GM19328 (cell line): ENCODE data around the gene RBPJ.

Experiments used
- ATAC-seq: cut with Tn5 transposase; IDR thresholded peaks from one replicate; pipeline ENCODE4 v1.9.1; 2021; ENCODE audit warnings: mild to moderate bottlenecking, moderate library complexity; ENCODE audit not compliant: unreplicated experiment

The RBPJ gene

DNA sequence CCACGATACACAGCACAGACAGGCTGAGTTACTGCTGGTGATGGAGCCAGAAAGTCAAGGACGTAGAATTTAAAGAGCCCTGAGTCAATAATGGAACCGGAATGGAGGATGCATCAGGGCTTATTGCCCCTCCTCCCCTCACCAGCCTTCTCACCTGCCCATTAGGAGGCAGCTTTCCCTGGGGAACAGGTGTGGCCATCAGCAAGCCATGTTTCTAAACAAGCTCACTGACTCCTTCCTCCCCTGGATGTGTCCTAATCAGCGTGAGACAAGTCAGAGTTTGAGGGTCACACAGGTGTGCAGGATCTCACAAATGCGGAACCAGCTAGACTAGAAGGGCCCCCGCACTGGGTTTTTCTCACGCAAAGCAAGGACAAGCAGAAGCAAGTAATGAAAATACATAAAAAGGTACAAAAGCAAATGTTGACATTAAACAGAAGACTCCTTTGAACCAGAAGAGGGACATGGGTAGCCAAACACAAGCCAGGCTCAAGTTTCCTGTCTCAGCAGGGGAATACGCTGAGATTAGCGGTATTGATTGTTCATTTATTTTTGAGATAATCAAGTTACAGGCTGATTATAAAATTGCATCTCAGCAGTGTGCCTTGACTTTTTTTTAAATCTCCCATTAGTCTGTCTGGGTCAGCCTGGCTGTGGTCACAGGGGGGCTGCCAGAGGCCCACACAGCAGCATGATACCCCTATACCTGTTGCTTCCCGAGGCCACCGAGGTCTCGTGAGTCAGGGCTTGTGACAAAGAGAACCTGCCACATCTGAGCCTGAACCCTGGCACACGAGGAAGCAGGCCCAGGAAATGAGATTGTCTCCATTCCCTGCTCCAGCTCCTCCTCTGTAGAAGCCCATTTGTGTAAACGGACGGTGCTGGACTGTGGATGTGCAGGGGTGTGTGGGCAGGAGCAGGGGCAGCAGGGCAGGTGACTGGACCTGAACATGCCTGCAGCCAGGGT, 132.0 kb downstream of the RBPJ start:
- ATAC-seq: no peak

DNA sequence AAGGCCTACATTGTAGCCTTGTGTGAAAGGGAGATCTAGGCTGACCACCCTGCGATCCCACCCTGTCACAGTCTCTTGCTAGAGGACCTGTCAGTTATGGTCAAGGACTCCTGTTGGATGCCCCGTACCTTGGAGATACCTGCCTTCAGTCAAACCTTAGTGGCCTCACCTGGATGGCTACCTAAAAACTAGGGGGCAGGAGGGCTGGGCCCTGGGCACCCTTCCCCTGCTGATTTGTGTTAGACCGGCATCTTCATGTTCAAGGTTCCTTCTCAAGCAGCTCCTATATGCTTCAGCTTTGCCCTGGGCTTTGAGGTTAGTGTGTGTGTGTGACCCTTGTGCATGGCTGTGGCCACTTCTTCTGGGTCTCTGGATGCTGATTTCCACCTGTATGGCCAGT, 134.1 kb downstream of the RBPJ start:
- no peak for ATAC-seq

DNA sequence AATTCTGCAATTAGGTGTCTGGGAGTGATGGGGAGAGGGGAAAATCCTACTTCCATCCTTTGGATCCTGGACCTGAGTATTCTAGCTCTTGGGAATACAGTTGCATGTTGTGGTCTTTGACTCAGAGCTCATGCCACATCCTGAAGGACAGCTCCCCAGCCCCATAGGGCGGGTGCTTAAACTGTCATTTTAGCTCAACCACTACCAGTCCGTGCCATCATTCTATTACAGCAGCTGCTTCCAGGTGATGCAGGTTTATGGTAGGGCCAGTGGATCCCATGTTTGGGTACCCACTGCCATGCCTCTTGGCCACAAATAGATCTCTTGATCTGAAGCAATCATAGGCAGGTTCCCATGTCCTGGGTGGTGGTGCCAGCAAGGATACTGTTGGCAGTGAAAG, 134.8 kb downstream of the RBPJ start:
- ATAC-seq: no peak

DNA sequence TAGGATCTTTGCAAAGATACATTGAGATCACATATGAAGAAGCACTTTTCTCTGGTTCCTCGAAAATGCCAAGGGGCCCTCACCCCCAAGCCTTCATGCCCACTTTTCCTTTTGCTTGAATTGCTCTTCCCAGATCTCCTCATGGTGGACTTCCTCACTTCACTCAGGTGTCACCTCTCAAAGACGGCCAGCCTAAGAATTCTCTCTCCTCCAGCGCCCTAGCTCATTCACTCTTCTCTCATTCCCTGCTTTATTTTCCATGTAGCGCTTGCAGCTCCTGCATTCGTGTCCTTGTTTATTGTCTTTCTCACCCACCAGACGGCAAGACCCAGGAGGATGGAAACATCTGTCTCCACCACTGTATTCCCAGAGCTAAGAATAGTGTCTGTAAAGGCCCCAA, 136.6 kb downstream of the RBPJ start:
- no peak for ATAC-seq

DNA sequence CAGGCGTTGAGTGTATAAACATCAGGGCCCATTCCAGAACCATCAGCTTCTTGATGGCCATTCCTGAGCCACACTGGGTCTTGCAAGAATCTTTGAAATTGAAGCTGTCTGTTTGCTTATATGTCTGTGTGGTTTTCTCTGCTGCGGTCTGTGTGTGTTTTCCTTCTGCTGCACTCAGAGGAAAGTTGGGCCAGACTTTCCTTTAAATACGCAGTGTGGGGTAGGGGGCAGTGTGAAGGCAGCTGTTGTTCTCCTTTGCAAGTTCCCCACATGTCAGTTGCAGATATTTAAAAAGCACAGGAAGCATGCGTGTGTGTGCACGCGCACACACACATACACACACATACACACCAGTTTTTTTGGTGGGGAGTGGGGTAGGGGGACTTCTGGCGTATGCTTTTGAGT, 137.3 kb downstream of the RBPJ start:
- ATAC-seq: no peak

DNA sequence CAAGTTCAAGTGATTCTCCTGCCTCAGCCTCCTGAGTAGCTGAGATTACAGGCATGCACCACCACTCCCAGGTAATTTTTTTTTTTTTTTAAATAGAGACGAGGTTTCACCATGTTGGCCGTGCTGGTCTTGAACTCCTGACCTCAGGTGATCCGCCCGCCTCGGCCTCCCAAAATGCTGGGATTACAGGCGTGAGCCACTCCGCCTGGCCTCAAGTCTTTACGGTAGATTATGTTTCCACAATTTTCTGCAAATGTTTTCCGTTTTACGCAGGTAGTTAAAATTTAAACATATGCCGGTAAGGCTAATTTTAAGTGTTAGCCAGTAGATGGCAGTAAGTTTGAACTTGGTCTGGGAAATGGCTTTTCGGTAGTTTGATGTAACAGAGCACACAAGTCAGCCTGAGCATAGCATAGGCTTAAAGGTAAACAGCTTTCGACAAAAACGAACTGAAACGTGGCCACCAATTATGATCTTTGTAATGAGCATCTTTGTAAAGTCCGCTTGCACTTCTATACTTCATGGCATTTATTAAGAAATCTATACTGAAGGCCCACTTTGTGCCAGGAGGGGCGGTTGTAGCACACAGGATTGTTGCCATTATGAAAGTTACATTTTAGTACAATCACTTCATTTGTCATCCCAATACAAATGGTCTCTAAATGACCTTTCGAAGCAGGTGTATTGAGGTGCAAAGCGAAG, 138.4 kb downstream of the RBPJ start:
- ATAC-seq: peak; percentile 60

DNA sequence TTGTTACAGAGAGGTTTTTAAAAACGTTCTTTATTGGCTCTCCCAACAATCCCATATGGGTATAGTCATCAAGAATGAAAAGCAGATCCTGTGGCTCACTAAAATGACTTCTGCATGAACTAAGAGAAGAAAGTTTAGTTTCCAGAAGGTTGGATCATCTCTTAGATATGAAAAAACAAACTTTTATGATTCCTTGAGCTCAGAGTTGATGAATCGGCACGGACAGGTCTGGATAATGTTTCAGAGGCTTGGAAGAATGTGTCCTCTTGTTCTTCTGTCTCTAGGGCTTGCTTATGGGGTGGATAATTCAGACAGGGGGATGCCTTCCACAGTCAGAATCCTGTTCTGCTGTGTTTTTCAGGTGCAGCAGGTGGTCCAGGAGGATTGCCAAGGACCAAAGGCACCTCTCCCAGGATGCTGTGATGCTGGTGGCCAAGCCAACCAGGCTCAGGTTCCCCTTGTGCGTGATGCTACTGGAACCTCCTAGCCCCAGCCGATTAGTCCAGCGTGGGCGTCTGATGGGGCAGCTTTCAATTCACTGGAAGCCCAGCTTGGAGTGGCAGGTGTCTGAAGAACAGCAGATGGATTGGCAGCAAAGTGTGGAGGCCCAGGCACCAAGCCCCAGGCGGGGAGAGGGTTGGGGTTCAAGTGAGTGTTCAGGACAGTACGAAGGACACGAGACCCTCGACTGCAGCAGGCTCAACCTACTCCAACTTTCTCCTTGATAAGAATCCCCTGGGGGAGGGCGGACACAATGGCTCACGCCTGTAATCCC, 139.1 kb downstream of the RBPJ start:
- no peak for ATAC-seq

DNA sequence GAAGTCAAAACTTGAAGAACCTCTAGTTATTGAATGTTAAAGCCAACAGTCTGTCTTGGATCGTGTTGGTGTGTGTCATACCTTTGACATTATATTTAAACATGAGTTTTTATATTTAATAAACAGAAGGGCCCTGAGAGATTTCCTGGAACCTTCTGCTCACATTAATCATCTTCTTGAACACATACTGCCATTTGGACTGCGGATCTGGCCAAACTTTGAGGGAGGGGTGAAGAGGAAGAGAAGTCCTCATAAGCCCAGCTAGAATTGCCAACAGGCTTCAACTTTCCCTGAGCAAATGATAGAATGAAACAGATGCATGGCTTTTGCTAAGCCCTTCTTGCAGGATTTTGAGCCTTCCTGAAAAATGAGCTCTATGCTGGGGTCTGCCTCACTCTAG, 142.1 kb downstream of the RBPJ start:
- ATAC-seq: no peak

DNA sequence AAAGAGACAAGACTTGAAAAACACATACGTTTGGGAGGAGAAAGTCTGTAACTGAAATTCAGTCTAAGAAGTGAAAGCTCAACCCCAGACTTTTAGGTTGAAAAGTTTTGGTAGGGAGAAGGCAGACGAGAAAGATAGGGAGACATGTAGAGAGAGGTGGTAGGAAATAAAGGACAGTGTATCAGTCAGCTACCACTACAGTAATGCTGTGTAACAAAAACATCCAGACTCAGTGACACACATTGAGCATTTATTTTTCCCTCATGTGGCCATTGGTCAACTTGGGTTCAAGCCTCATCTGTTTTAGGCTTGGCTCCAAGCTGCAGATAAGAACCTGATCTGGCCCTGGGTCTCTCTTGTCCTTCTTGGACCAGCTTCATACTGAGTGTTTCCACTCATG, 142.6 kb downstream of the RBPJ start:
- ATAC-seq: no peak

DNA sequence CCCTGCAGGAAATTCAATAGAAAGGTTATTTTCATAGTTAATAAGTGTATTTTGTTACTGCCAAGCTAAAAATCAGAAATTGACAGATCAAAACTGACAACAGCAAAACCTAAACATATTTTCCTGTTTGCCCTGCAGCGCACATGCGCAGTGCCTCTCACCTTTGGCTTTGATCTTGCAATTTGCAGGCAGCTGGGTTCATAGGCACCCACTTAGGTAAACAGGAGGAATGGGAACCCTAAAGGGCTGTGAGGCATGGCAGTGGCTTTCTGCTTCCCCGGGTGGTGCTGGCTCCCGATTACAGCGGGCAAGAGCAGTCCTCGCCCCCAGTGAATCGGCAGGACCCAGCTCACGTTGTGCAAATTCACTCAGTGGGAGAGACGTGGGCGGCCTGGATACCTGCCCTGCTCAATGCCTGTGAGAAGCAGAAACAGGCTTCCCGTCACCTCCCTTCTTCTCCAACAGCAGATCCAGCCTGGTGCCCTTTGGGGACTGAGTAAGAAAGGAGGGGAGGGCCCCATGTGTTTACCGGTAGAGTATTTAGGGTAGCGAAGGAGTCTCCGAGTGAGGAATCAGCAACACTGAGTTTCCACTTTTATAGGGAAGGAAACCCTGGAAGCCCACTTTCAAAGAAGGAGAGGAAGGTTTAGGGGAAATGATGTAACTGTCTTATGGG, 143.7 kb downstream of the RBPJ start:
- ATAC-seq: no peak

DNA sequence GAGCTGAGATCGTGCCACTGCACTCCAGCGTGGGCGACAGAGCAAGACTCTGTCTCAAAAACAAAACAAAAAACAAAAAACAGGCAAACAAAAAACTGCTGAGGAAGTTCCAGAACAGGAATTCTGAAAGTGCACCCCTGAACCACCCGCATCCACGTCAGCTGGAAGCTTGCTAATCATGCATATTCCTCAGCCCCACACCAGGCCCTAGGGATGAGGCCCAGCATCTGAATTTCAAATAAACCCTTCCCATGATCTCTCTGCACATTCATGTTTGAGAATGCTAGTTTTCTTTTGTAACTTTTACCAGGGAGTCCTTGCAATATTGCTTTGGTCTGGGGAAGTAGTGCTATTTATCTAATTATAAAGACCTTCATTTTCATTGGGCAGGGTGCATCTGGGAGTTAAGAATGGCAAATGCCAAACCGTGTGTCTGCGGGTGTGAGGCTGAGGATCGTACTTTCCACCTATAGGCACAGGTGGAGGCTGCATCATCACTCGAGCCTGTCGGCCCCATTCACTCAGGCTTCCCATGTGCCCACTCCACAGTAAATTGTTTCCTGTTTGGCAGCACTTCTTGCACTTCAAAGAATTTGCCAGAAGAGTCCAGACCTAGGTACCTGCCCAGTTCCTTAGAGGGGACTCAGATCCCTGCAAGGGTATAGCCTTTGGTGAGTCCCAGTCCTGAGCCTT, 145.9 kb downstream of the RBPJ start:
- ATAC-seq: no peak

DNA sequence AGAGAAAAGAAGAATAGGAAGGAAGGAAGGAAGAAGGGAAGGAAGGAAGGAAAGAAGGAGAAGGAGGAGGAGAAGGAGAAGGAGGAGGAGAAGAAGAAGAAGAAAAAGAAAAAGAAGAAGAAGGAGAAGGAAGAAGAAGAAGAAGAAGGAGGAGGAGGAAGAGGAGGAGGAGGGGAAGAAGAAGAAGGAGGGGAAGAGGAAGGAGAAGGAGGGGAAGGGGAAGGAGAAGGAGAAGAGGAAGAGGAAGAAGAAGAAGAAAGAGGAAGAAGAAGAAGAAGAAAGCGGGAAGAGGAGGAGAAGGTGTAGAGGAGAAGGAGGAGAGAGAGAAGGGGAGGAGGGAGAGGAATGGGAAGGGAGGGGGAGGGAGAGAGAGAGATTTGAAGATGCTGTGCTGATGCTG, 146.9 kb downstream of the RBPJ start:
- no peak for ATAC-seq

DNA sequence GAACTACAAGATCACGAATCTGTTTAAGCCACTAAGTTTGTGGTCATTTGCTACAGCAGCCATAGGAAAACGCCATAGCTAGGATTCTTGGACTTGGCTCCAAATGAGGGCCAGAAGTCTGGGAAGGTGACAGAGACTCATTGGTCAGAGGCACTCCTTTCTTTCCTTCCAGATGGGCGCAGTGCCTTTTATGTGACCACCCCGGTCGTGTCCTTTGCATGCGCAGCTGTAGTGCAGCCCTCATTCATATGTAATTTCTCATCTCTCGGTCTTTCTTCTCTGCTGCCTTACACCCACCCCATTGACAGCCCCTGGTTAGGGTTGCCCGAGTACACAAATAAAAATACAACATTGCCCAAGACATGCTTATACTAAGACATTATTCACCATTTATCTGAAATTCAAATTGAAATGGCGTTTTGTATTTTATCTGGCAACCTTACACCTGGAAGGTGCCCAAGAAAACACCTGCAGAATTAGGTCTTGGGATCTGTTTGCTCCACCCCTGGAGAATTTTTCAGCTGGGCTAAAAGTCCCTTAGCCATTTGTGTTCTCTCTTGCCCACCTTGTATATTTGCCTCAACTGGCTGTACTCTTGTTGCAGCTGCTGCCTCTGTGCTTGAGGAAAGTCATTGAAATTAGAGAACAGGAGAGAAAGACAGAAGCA, 147.6 kb downstream of the RBPJ start:
- ATAC-seq: no peak

DNA sequence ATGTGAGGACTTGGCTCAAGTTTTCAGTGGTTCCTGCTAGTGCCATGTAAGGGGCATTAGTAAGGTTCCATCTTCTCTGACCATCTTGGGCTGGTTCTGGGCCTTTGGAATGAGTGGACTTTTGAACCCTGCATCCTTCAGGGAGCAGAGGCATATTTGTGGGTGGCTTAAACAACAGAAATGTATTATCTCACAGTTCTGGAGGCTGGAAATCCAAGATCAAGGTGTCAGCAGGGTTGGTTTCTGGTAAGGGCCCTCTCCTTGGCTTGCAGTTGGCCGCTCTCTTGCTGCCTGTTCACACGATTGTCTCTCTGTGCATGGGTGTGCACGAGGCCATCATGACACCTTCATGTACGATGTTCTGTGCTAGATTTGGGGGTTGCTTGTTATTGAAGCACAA, 148.2 kb downstream of the RBPJ start:
- no peak for ATAC-seq

DNA sequence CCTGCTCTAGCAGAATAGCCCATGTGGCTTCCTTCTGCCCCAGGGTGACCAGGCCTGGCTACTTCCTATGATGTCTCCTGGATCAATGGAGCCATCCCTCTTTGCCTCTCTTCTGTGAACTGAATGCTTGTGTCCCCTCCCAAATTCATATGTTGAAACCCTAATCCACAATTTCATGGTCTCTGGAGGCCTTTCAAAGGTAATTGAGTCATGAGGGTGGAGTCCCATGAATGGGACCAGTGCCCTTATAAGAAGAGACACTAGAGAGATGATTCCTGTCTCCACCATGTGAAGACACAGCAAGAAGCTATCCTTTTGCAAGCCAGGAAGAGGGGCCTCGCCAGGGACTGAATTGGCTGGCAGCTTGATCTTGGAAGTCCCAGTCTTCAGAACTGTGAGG, 151.1 kb downstream of the RBPJ start:
- ATAC-seq: no peak

DNA sequence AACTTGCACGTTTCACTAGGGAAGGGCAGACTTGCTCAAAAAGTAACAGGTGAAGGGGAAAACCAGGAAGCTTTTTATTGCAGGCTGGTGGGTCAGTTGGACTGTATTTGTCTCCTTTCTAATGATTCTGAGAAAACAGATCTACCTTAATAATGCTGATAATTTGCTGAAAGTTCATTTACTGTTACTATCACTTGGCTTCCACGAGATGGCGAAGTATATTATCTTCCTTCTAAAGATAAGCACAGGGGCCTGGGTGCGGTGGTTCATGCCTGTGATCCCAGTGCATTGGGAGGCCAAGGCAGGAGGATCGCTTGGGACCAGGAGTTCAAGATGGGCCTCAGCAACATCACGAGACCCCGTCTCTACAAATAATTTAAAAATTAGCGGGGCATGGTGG, 153.1 kb downstream of the RBPJ start:
- ATAC-seq: no peak

DNA sequence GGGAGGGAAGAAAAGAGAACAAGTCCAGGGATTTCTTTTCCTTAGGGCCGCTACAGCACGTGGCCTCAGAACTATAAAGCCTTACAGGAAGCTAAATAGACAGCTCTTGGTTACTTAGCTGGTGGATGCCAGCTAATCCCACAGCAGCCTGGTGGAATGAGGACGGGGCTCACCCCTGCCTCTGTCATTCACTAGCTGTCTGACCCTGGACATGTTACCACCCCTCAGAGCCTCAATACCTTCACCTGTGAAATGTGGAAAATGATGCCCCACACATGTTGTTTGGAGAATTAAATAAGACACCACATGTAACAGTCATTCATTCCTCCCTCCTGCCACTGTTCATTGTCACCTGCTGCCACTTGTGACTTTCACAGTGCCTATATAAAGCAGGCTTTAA, 153.7 kb downstream of the RBPJ start:
- no peak for ATAC-seq

DNA sequence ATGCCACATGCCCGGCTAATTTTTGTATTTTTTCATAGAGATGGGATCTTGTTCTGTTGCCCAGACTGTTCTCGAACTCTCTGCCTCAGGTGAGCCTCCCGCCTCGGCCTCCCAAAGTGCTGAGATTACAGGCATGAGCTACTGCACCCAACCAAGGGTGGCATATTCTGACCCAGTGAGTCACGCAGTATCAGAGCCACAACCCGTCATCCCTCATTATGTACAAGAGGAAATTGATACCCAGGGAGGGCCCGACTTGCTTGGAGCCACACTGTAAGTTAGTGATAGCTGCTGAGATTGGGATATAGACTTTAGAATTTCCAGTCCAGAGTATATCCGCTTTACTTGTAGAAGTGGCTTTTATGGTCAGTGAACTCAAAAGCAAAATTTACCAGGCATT, 154.9 kb downstream of the RBPJ start:
- ATAC-seq: no peak

DNA sequence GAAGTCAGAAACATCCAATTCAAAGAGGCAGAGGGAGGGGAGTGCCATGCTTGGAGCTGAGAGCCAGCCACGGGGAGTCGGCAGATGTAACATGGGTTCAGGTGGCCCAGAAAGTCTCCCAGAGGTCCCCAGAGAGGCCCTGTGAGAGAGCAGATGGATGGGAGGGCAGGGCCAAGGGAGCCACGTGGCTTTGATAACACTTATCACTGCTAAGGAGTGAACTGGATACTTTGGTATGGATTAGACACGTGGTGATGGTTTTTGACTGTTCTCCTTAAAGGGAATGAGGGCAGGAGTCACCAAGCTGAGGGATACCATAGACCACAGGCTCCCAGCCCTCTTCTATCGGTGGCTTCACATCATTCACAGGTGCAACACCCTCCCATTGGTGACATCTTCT, 155.7 kb downstream of the RBPJ start:
- no peak for ATAC-seq

DNA sequence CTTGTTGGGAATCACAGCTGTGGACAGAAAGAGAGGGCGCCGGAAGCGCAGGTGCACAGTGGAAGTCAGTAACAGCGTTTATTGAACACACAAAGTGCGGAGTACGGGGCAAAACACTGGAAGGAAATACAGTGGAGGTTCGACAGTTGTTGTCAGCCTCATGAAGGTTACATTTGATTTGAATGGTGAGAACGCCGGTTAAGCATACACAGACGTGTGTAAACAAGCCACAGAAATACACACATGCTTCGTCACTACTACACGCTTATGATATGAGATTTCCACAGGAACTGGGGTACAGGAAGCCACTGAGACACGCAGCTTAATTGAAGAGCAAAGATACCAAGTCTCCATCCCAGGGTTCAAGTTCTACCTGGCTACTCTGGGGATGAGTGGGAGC, 157.5 kb downstream of the RBPJ start:
- no peak for ATAC-seq
